Hepatocyte (in vitro differentiated cells): ENCODE measurements around the gene DCPS. TPM values are rescaled to one million over a fixed set of nuclear protein-coding genes. Genes with fewer than 3 reads are reported as not detected.

Experiments used
- DNase-seq: peaks from one replicate; pipeline ENCODE4 v3.0.0-alpha.2; 2016; ENCODE audit warnings: low spot score
- H2AFZ ChIP-seq: fragments of 200-600 bp; sonication (generic); 2 replicates; pipeline ENCODE4 v1.6.0; 2016; ENCODE audit warnings: antibody characterized with exemption, mild to moderate bottlenecking
- H3K27ac ChIP-seq: fragments of 200-600 bp; sonication (generic); 2 replicates; pipeline ENCODE4 v1.5.1; 2016; ENCODE audit warnings: mild to moderate bottlenecking
- H3K27me3 ChIP-seq: fragments of 200-600 bp; sonication (generic); 2 replicates; pipeline ENCODE4 v1.6.1; 2016
- H3K36me3 ChIP-seq: fragments of 200-600 bp; sonication (generic); replicated peaks from 2 replicates; pipeline ENCODE4 v1.5.1; 2016; ENCODE audit warnings: low read depth; ENCODE audit not compliant: insufficient read depth
- H3K4me1 ChIP-seq: fragments of 200-600 bp; sonication (generic); 2 replicates; pipeline ENCODE4 v1.5.1; 2016; ENCODE audit warnings: mild to moderate bottlenecking, moderate library complexity; ENCODE audit not compliant: insufficient read depth
- H3K4me2 ChIP-seq: fragments of 200-600 bp; sonication (generic); 2 replicates; pipeline ENCODE4 v1.6.0; 2016
- H3K4me3 ChIP-seq: fragments of 200-600 bp; sonication (generic); 2 replicates; pipeline ENCODE4 v1.5.1; 2016; ENCODE audit warnings: mild to moderate bottlenecking
- H3K79me2 ChIP-seq: fragments of 200-600 bp; sonication (generic); 2 replicates; pipeline ENCODE4 v1.6.0; 2017; ENCODE audit warnings: mild to moderate bottlenecking
- H3K9me2 ChIP-seq: fragments of 200-600 bp; sonication (generic); replicated peaks from 2 replicates; pipeline ENCODE4 v1.6.0; 2017; ENCODE audit warnings: mild to moderate bottlenecking; ENCODE audit not compliant: insufficient read depth
- H3K9me3 ChIP-seq: fragments of 200-600 bp; sonication (generic); 2 replicates; pipeline ENCODE4 v1.5.1; 2016; ENCODE audit warnings: low read depth, mild to moderate bottlenecking
- H4K20me1 ChIP-seq: fragments of 200-600 bp; sonication (generic); 2 replicates; pipeline ENCODE4 v1.6.0; 2016; ENCODE audit warnings: mild to moderate bottlenecking; ENCODE audit not compliant: insufficient read depth, poor library complexity, severe bottlenecking
- EZH2 ChIP-seq: fragments of 200-600 bp; sonication (generic); IDR thresholded peaks from 2 replicates; pipeline ENCODE4 v1.6.1; 2016; ENCODE audit warnings: antibody characterized with exemption, mild to moderate bottlenecking, borderline replicate concordance
- EZH2phosphoT487 ChIP-seq: fragments of 200-600 bp; sonication (generic); IDR thresholded peaks from one replicate; pipeline ENCODE4 v1.6.1; 2018; ENCODE audit warnings: antibody characterized with exemption, mild to moderate bottlenecking, low read depth, moderate library complexity; ENCODE audit not compliant: unreplicated experiment, severe bottlenecking
- WGBS: methylation state at CpG from one replicate; pipeline ENCODE4 v1.1.6; 2016; ENCODE audit warnings: low lambda C conversion rate; ENCODE audit errors: missing lambda C conversion rate; 5-methylcytosine and 5-hydroxymethylcytosine counted together
- polyA plus RNA-seq: library from polyadenylated mRNA; unstranded; fragments of >200 nt; fragmentation: Nextera tagmentation; extraction: Ambion mirVana; gene quantifications from 2 replicates; pipeline ENCODE4 v1.2.1, GENCODE V29; 2016
- total RNA-seq: library from RNA; depleted of rRNA; stranded (reverse); fragments of >200 nt; gene quantifications from 2 replicates; pipeline ENCODE4 v1.2.3, GENCODE V29; 2014
- TF ChIP-seq, protein P1 (sequence below): fragments of 200-600 bp; sonication (generic); IDR thresholded peaks from 2 replicates; pipeline ENCODE4 v1.5.1; 2016; ENCODE audit warnings: antibody characterized with exemption, mild to moderate bottlenecking; ENCODE audit not compliant: poor library complexity

The DCPS gene
- total and polyA plus RNA-seq, 2 experiments from 2014 or later, result 6.5 to 16.8 TPM

DNA sequence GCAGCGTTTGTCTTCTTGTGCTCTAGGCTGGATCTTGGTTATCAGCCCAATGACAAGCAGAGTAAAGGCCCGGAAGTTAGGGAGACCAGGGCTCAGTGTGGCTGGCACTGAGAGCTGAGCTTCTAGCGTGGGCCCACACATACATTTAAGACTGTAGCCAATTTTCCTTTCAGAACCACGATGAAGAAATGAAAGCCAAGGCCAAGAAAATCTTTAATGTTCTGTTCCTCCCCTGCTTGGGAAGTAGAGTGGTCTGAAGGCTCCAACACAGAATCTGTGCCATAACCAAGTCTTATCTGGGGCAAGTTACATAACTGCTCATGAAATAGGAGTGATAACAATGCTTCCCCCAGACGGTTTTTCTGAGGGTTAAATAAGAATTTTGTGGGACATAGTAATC lies 47.0 kb downstream of the DCPS start:
- Histone ChIP-seq H3K9me2 (no peaks in the 10 kb centered on the region), H2AFZ (no peak overlapping the region), H3K79me2 (peaks cover 44% of the 10 kb centered on the region), H3K36me3 (no peaks in the 10 kb centered on the region), H4K20me1 (no peaks in the 10 kb centered on the region), H3K4me2 (no peak overlapping the region), H3K9me3 (no peaks in the 10 kb centered on the region), H3K4me3 (no peak overlapping the region), H3K27ac (no peak overlapping the region), H3K4me1 (peaks cover 42% of the 10 kb centered on the region), H3K27me3 (no peaks in the 10 kb centered on the region)
- 86% methylated on average over 5 of the region's 5 CpGs for WGBS
- TF ChIP-seq EZH2, result no peak
- TF ChIP-seq EZH2phosphoT487, result no peak
- TF ChIP-seq, protein P1, sequence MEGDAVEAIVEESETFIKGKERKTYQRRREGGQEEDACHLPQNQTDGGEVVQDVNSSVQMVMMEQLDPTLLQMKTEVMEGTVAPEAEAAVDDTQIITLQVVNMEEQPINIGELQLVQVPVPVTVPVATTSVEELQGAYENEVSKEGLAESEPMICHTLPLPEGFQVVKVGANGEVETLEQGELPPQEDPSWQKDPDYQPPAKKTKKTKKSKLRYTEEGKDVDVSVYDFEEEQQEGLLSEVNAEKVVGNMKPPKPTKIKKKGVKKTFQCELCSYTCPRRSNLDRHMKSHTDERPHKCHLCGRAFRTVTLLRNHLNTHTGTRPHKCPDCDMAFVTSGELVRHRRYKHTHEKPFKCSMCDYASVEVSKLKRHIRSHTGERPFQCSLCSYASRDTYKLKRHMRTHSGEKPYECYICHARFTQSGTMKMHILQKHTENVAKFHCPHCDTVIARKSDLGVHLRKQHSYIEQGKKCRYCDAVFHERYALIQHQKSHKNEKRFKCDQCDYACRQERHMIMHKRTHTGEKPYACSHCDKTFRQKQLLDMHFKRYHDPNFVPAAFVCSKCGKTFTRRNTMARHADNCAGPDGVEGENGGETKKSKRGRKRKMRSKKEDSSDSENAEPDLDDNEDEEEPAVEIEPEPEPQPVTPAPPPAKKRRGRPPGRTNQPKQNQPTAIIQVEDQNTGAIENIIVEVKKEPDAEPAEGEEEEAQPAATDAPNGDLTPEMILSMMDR, result no peak
- no peak for DNase-seq

DNA sequence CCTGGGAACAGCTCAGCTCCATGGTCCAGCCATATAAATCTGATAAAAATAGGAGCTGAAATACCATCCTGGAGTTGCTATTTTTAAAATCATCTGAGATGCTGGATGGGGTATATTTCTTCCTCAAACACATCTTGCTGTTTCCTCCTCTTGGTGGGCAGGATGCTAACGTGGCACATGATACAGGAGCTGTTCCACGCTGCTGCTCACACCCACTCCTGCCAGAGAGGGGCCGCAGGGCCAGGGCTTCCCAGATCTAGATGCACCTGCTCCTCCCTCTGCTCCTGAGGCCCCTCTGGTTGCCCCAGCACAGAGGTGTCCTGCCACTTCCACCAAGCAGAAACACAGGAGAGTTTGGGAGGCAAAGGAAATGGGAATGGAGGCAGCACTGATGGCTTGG lies 48.3 kb downstream of the DCPS start:
- Histone ChIP-seq H4K20me1 (no peaks in the 10 kb centered on the region), H3K79me2 (peaks cover 57% of the 10 kb centered on the region), H3K4me2 (no peak overlapping the region), H3K27ac (no peak overlapping the region), H3K36me3 (no peaks in the 10 kb centered on the region), H3K4me3 (no peak overlapping the region), H3K9me3 (no peaks in the 10 kb centered on the region), H3K4me1 (peaks cover 44% of the 10 kb centered on the region), H3K9me2 (no peaks in the 10 kb centered on the region), H3K27me3 (no peaks in the 10 kb centered on the region), H2AFZ (no peak overlapping the region)
- TF ChIP-seq, protein P1, result no peak
- TF ChIP-seq EZH2 (no peak), EZH2phosphoT487 (no peak)
- WGBS, result 92% methylated on average over 3 of the region's 3 CpGs
- DNase-seq, result no peak

DNA sequence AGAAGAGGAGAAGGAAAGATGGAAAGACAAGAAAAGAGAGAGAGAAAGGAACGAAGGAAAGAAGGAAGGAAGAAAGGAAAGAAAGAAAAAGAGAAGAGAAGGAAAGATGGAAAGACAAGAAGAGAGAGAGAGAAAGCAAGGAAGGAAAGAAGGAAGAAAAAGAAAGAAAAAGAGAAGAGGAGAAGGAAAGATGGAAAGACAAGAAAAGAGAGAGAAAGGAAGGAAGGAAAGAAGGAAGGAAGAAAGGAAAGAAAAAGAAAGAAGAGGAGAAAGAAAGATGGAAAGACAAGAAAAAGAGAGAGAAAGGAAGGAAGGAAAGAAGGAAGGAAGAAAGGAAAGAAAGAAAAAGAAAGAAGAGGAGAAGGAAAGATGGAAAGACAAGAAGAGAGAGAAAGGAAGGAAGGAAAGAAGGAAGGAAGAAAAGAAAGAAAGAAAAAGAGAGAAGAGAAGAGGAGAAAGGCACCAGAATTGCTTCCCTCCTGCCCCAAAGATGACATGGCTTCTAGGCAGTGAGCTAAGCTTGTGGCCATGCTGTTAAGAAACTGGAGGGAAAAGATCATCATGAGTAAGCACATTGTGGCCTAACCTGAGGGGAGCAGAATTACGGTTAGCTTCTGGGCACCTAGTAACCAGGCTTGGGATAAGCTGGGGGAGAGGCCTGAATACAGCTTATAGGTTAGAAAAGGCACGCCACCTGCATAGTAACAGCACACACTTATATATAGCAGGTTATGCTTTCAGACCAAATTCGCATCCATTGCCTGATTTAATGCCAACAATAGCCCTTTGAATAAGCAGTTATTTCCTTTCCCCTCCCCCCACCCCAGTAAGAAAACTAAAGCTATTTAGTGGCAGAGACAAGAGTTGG lies 49.3 kb downstream of the DCPS start:
- WGBS, result 81% methylated on average over 4 of the region's 4 CpGs

More for the DNA sequence above, 49.3 kb downstream of the DCPS start:
- Histone ChIP-seq H3K36me3 (no peaks in the 10 kb centered on the region), H3K27ac (peak overlapping the region; percentile 36), H4K20me1 (no peaks in the 10 kb centered on the region), H2AFZ (no peak overlapping the region), H3K4me3 (no peak overlapping the region), H3K79me2 (peaks cover 66% of the 10 kb centered on the region), H3K27me3 (no peaks in the 10 kb centered on the region), H3K4me1 (peaks cover 47% of the 10 kb centered on the region), H3K9me2 (no peaks in the 10 kb centered on the region), H3K9me3 (no peaks in the 10 kb centered on the region), H3K4me2 (peak overlapping the region; percentile 2)
- no peak for TF ChIP-seq EZH2phosphoT487
- no peak for TF ChIP-seq EZH2
- TF ChIP-seq, protein P1, result no peak
- DNase-seq, result no peak
